ENCODE data around the gene VKORC1.
A peak's percentile ranks its signal among the peaks of the same experiment; 100 is the strongest.
"Not testable (repeated sequence)": the region's sequence is repeated elsewhere in the genome, so short reads cannot be mapped to it uniquely, and the experiment has no call there.

Gene VKORC1

GRCh38 chr16:31106509-31107464 is 12.2 kb upstream of the VKORC1 start:
- DNase-seq, result no peak

- peak; percentile 47 for DNase-seq
Measured at GRCh38 chr16:31105677-31106213, 11.1 kb upstream of the VKORC1 start.

- DNase-seq, result not testable (repeated sequence)
Measured at GRCh38 chr16:31100876-31101641, 6.5 kb upstream of the VKORC1 start.

GRCh38 chr16:31099860-31100638 is 5.5 kb upstream of the VKORC1 start:
- DNase-seq, result no peak

- DNase-seq, result no peak
Measured at GRCh38 chr16:31094088-31094423, 541 bp downstream of the VKORC1 start.

- DNase-seq, result no peak
Measured at GRCh38 chr16:31093132-31093703, 1.4 kb downstream of the VKORC1 start.

- DNase-seq, result no peak
Measured at GRCh38 chr16:31092330-31092729, 2.3 kb downstream of the VKORC1 start.

GRCh38 chr16:31090540-31090939 is 4.1 kb downstream of the VKORC1 start:
- no peak for DNase-seq

- no peak for DNase-seq
Measured at GRCh38 chr16:31089199-31089598, 5.4 kb downstream of the VKORC1 start.

- no peak for DNase-seq
Measured at GRCh38 chr16:31088459-31089183, 6.0 kb downstream of the VKORC1 start, which contains the start of gene PRSS53. Gene PRSS53 (minus strand): TSS chr16:31088943. CDS start chr16:31088809, 134 bp downstream.

- DNase-seq, result no peak
Measured at GRCh38 chr16:31087971-31088370, 6.6 kb downstream of the VKORC1 start.

GRCh38 chr16:31087481-31087880 is 7.1 kb downstream of the VKORC1 start:
- DNase-seq, result no peak

- no peak for DNase-seq
Measured at GRCh38 chr16:31086629-31086906, 8.0 kb downstream of the VKORC1 start.

- DNase-seq, result no peak
Measured at GRCh38 chr16:31085873-31086628, 8.5 kb downstream of the VKORC1 start.

GRCh38 chr16:31085411-31085810 is 9.2 kb downstream of the VKORC1 start:
- no peak for DNase-seq

GRCh38 chr16:31084584-31085302 is 9.9 kb downstream of the VKORC1 start:
- no peak for DNase-seq

- no peak for DNase-seq
Measured at GRCh38 chr16:31083981-31084380, 10.6 kb downstream of the VKORC1 start.

GRCh38 chr16:31083556-31083955 is 11.0 kb downstream of the VKORC1 start:
- no peak for DNase-seq

- no peak for DNase-seq
Measured at GRCh38 chr16:31083081-31083480, 11.5 kb downstream of the VKORC1 start.

GRCh38 chr16:31082368-31083045 is 12.1 kb downstream of the VKORC1 start:
- no peak for DNase-seq

Measured in NCI-H1092 (cell line).